GM12801 (cell line): ENCODE results near the gene BCAS3.

Experiments used
- CTCF ChIP-seq: IDR thresholded peaks from one replicate; pipeline ENCODE4 v1.5.1; 2011; ENCODE audit warnings: control low read depth; ENCODE audit not compliant: insufficient read length; ENCODE audit errors: extremely low read depth

The BCAS3 gene

GRCh38 chr17:61219460-61219859 is 541.8 kb downstream of the BCAS3 start:
- TF ChIP-seq CTCF = no peak

- TF ChIP-seq CTCF = no peak
These were observed 543.5 kb downstream of the BCAS3 start for GRCh38 chr17:61221181-61221580.

- TF ChIP-seq CTCF = no peak
These were observed 544.2 kb downstream of the BCAS3 start for GRCh38 chr17:61221597-61222471.

GRCh38 chr17:61223725-61224124 is 546.1 kb downstream of the BCAS3 start:
- TF ChIP-seq CTCF = no peak

- no peak for TF ChIP-seq CTCF
These were observed 547.7 kb downstream of the BCAS3 start for GRCh38 chr17:61225178-61225882.

- no peak for TF ChIP-seq CTCF
These were observed 550.2 kb downstream of the BCAS3 start for GRCh38 chr17:61227866-61228265.

- no peak for TF ChIP-seq CTCF
These were observed 552.8 kb downstream of the BCAS3 start for GRCh38 chr17:61230461-61230860.
